K562 (cell line): ENCODE results near the gene SGSM2. TPM values are rescaled to one million over a fixed set of nuclear protein-coding genes. Genes with fewer than 3 reads are reported as not detected.

ENCODE experiments used
- ATAC-seq: fragments of 200-7000 bp; cut with Tn5 transposase; 3 replicates; pipeline ENCODE4 v1.9.1; 2020; ENCODE audit warnings: moderate library complexity
- BruUV-seq: library from RNA; stranded (reverse); fragments of 400-500 nt; replicated peaks from 2 replicates; lab custom pipeline; 2021; lab: Mats Ljungman, UMichigan
- CTCF ChIA-PET: fragments of 300-600 bp; formaldehyde crosslinking; extraction: SDS; loops from one replicate; lab custom pipeline; 2021; ENCODE audit warnings: low intra/inter-chr PET ratio; lab: Yijun Ruan, JAX
- POLR2A ChIA-PET: fragments of 300-600, 350-650 bp; sonication (Branson Sonifier 250); formaldehyde crosslinking; extraction: SDS; loops from one replicate; lab custom pipeline; 2021; ENCODE audit warnings: antibody characterized with exemption, inconsistent platforms; lab: Yijun Ruan, JAX
- DNase-seq, 4 experiments: peaks; one replicate each; pipeline versions ENCODE4 v3.0.0 to v3.0.0-alpha.2; 2011 to 2018; ENCODE audit warnings: low spot score in 3 of 4, mixed read lengths in 3 of 4; ENCODE audit errors: extremely low read depth in 1 of 4
- FAIRE-seq: peaks from 2 replicates; lab custom pipeline; 2011; peaks lifted over from hg19 to GRCh38; lab: Jason Lieb, UNC
- H2AFZ ChIP-seq: 2 replicates; pipeline ENCODE4 v1.6.0; 2011; ENCODE audit warnings: low read depth, low read length, control low read depth, inconsistent platforms
- H3K27ac ChIP-seq: fragments of 200-600 bp; 3 replicates; pipeline ENCODE4 v1.8.0; 2011; ENCODE audit warnings: low read depth, mild to moderate bottlenecking, control low read depth, inconsistent platforms, low read length, moderate library complexity, mixed read lengths; ENCODE audit errors: extremely low read depth
- H3K27me3 ChIP-seq, 2 experiments: fragments of 300-600 bp in 1 of 2; 2 replicates in 1 of 2; 3 replicates in 1 of 2; pipeline versions ENCODE4 v1.6.0 to v1.8.0; 2011; ENCODE audit warnings: inconsistent platforms in 2 of 2, low read length in 2 of 2, mild to moderate bottlenecking in 1 of 2, mixed read lengths in 1 of 2, moderate library complexity in 1 of 2; ENCODE audit not compliant: control insufficient read depth in 2 of 2, insufficient read depth in 2 of 2
- H3K36me3 ChIP-seq: fragments of 300-600 bp; 3 replicates; pipeline ENCODE4 v1.8.0; 2011; ENCODE audit warnings: mild to moderate bottlenecking, low read length, inconsistent platforms; ENCODE audit not compliant: control insufficient read depth, insufficient read depth
- H3K4me1 ChIP-seq, 2 experiments: fragments of 200-600 bp in 1 of 2; replicated peaks in 1 of 2; 2 replicates in 1 of 2; 3 replicates in 1 of 2; pipeline versions ENCODE4 v1.5.1 to v1.8.0; 2011; ENCODE audit warnings: inconsistent platforms in 2 of 2, low read length in 2 of 2, mild to moderate bottlenecking in 1 of 2, mixed read lengths in 1 of 2, moderate library complexity in 1 of 2; ENCODE audit not compliant: control insufficient read depth in 2 of 2, insufficient read depth in 2 of 2
- H3K4me2 ChIP-seq: 2 replicates; pipeline ENCODE4 v1.6.1; 2011; ENCODE audit warnings: low read length, control low read depth, inconsistent platforms, mixed read lengths; ENCODE audit not compliant: insufficient read depth
- H3K4me3 ChIP-seq: fragments of 200-600 bp; sonication (generic), shearing (Covaris generic); 2 replicates; pipeline ENCODE4 v1.5.1; 2016; ENCODE audit warnings: control low read depth, inconsistent platforms
- H3K79me2 ChIP-seq: fragments of 200-600 bp; 3 replicates; pipeline ENCODE4 v1.8.0; 2011; ENCODE audit warnings: low read length, inconsistent platforms; ENCODE audit not compliant: control insufficient read depth, insufficient read depth
- H3K9ac ChIP-seq, 2 experiments: 2 replicates each; pipeline versions ENCODE4 v1.6.0 to v1.6.1; 2011; ENCODE audit warnings: low read depth in 2 of 2, low read length in 2 of 2, control low read depth in 1 of 2, inconsistent platforms in 1 of 2, mild to moderate bottlenecking in 1 of 2, mixed read lengths in 1 of 2; ENCODE audit not compliant: insufficient read depth in 1 of 2
- H3K9me1 ChIP-seq: one replicate; pipeline ENCODE4 v1.6.0; 2011; ENCODE audit warnings: inconsistent platforms, mild to moderate bottlenecking, low read length, moderate library complexity; ENCODE audit not compliant: control insufficient read depth, insufficient read depth
- H3K9me3 ChIP-seq: replicated peaks from 2 replicates; pipeline ENCODE4 v1.5.1; 2011; ENCODE audit warnings: low read depth, low read length, inconsistent platforms; ENCODE audit not compliant: control insufficient read depth, insufficient read depth
- H4K20me1 ChIP-seq: replicated peaks from 2 replicates; pipeline ENCODE4 v1.6.1; 2011; ENCODE audit warnings: low read length, inconsistent platforms, mixed read lengths; ENCODE audit not compliant: control insufficient read depth, insufficient read depth
- CBFA2T3 ChIP-seq: fragments of 450-650 bp; IDR thresholded peaks from 2 replicates; pipeline ENCODE4 v1.6.1; 2017
- CBX5 ChIP-seq: IDR thresholded peaks from 2 replicates; pipeline ENCODE4 v1.6.1; 2014; ENCODE audit warnings: low read depth, borderline replicate concordance
- DPF2 ChIP-seq: fragments of 450-650 bp; IDR thresholded peaks from 2 replicates; pipeline ENCODE4 v1.6.1; 2016
- FOXJ2 ChIP-seq: fragments of 200-800 bp; sonication (Bioruptor generic); IDR thresholded peaks from 2 replicates; pipeline ENCODE4 v1.6.1; 2016; ENCODE audit warnings: missing genetic modification characterization, missing compliant biosample characterization
- KLF6 ChIP-seq: fragments of 250-450 bp; sonication (Bioruptor Pico); IDR thresholded peaks from 2 replicates; pipeline ENCODE4 v1.4.0; 2020; ENCODE audit warnings: mild to moderate bottlenecking, moderate library complexity, borderline replicate concordance
- MED1 ChIP-seq: sonication (generic); formaldehyde crosslinking; IDR thresholded peaks from 2 replicates; pipeline ENCODE4 v1.8.1; 2023; ENCODE audit warnings: missing genetic modification reagents, borderline replicate concordance
- POLR2B ChIP-seq: fragments of 450-650 bp; IDR thresholded peaks from 2 replicates; pipeline ENCODE4 v1.6.1; 2018; ENCODE audit warnings: low read depth; ENCODE audit not compliant: partially characterized antibody
- RBM22 ChIP-seq: fragments of 200-400 bp; formaldehyde crosslinking; IDR thresholded peaks from 2 replicates; pipeline ENCODE4 v1.6.1; 2018; ENCODE audit warnings: low read length, low read depth; ENCODE audit not compliant: poor library complexity, severe bottlenecking
- SRSF7 ChIP-seq: fragments of 200-400 bp; formaldehyde crosslinking; optimal IDR thresholded peaks from 2 replicates; pipeline ENCODE3; 2017; ENCODE audit warnings: mild to moderate bottlenecking, low read depth, low read length
- TCF3 ChIP-seq: sonication (generic); formaldehyde crosslinking; IDR thresholded peaks from 2 replicates; pipeline ENCODE4 v1.4.0; 2020; ENCODE audit warnings: mild to moderate bottlenecking, missing genetic modification reagents
- ZBED1 ChIP-seq: IDR thresholded peaks from 2 replicates; pipeline ENCODE4 v1.6.1; 2014
- ZC3H8 ChIP-seq: fragments of 450-650 bp; IDR thresholded peaks from 2 replicates; pipeline ENCODE4 v1.6.1; 2017
- ZNF589 ChIP-seq: fragments of 200-800 bp; sonication (Bioruptor generic); IDR thresholded peaks from 2 replicates; pipeline ENCODE4 v1.6.1; 2016; ENCODE audit warnings: low read depth, missing genetic modification characterization, missing compliant biosample characterization
- WGBS: fragments of 100-300 bp; shearing (Covaris generic); methylation state at CpG from one replicate; pipeline ENCODE4 v1.1.6; 2016; ENCODE audit warnings: low coverage, mixed read lengths; ENCODE audit not compliant: insufficient coverage; ENCODE audit errors: missing lambda C conversion rate; 5-methylcytosine and 5-hydroxymethylcytosine counted together
- in situ Hi-C: fragments of 300-500 bp; cut with MboI; formaldehyde crosslinking; loops from 4 replicates; pipeline ENCODE4 v1.15.0; 2018; ENCODE audit warnings: inconsistent platforms, mixed read lengths
- intact Hi-C: fragments of 100-400 bp; cut with micrococcal nuclease; formaldehyde crosslinking; loops from 2 replicates; pipeline ENCODE4 v1.14.2; 2022
- polyA plus RNA-seq, 8 experiments: library from polyadenylated mRNA; depleted of rRNA in 4 of 8; stranded (reverse) in 5 of 8; unstranded in 3 of 8; fragments of >200 nt; fragmentation: Nextera tagmentation in 2 of 8; fragmentation: Illumina TruSeq in 1 of 8; extraction: Ambion mirVana in 2 of 8; extraction: Trizol in 1 of 8; gene quantifications; 2 replicates each; pipeline versions ENCODE4 v1.2.1 to v1.2.3, GENCODE V29; 2011 to 2014; ENCODE audit warnings: inconsistent platforms in 1 of 8, missing spikeins in 1 of 8
- total RNA-seq, 7 experiments: library from RNA; depleted of rRNA in 6 of 7; stranded (reverse); fragments of >200 nt in 6 of 7; fragmentation: Illumina TruSeq in 2 of 7; extraction: Trizol in 2 of 7; gene quantifications; 2 replicates each; pipeline versions ENCODE4 v1.2.1 to v1.2.3, GENCODE V29; 2011 to 2021; ENCODE audit warnings: low replicate concordance in 1 of 7
- TF ChIP-seq, protein P1 (sequence below): sonication (generic); formaldehyde crosslinking; IDR thresholded peaks from 2 replicates; pipeline ENCODE4 v1.8.0; 2022; ENCODE audit warnings: mild to moderate bottlenecking, missing genetic modification reagents

SGSM2 gene
- total and polyA plus RNA-seq, 9 of the 15 experiments (the other 6 are each of a cell fraction or from before 2014, with no cell fraction given) = 0.20 to 26.3 (median 14.8) TPM

DNA sequence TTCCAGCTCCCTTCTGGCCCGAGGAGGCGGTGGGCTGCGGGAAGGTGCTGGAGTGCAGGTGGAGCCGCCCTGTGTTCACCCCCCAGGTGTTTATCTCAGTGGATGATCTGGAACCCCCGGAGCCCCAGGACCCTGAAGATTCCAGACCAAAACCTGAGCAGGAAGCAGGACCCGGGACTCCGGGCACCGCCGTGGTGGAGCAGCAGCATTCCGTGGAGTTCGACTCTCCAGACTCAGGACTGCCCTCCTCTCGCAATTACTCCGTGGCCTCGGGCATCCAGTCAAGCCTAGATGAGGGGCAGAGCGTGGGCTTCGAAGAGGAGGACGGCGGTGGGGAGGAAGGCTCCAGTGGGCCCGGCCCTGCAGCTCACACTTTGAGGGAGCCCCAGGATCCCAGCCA lies 38.1 kb downstream of the SGSM2 start:
- Histone ChIP-seq H3K27me3 (no peaks in the 10 kb centered on the region), H3K9ac (peak overlapping the region in 1 of 2 experiments; percentile 7; a peak in 1 of 4 replicates), H3K4me2 (no peak overlapping the region), H2AFZ (no peak overlapping the region), H3K9me1 (no peaks in the 10 kb centered on the region), H3K79me2 (no peaks in the 10 kb centered on the region), H3K27ac (no peak overlapping the region), H4K20me1 (no peaks in the 10 kb centered on the region), H3K9me3 (no peaks in the 10 kb centered on the region)
- FAIRE-seq = no peak
- BruUV-seq = no TSS peak
- POLR2A ChIA-PET = no interaction called here
- in situ Hi-C loops (loop anchor here (5.0 kb wide), 1 partner anchor 37 kb away; no protein-coding TSS in a partner anchor), intact Hi-C loops (no loop called here)
- no peak for ATAC-seq
- no peak for TF ChIP-seq KLF6 (CRISPR knock-in tag)
- no peak for TF ChIP-seq SRSF7
- TF ChIP-seq FOXJ2 = no peak
- TF ChIP-seq RBM22 = no peak
- TF ChIP-seq DPF2 = no peak
- no peak for TF ChIP-seq ZBED1
- TF ChIP-seq CBX5 = no peak
- no peak for TF ChIP-seq ZC3H8
- TF ChIP-seq, all 486 proteins: peak for 0
- Histone ChIP-seq H3K4me3 (no peak overlapping the region), H3K36me3 (no peaks in the 10 kb centered on the region), H3K4me1 (peaks cover 0 to 16% of the 10 kb centered on the region in 2 experiments; a peak in 3 of 5 replicates)
- CTCF ChIA-PET = no interaction called here
- 91% methylated on average over 12 of the region's 19 CpGs for WGBS
- no peak for DNase-seq

DNA sequence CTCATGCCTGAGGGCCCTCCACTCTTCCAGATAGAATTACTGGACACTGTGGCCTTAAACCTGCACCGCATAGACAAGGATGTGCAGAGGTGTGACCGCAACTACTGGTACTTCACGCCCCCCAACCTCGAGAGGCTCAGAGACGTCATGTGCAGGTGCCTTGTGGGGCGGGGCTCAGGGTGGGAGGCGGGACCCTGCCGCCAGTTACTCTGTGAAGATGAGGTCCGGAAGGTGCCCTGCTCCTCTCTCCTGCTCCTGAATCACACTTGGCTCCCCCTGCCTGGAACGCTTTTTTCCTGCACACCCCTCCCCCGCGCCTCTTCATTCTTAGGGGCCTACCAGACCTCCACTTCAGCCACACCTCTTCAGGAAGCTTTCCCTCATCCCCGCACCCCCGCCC lies 38.8 kb downstream of the SGSM2 start:
- Histone ChIP-seq H3K27ac (no peak overlapping the region), H3K4me1 (peaks cover 0 to 20% of the 10 kb centered on the region in 2 experiments; a peak in 3 of 5 replicates), H3K9me3 (no peaks in the 10 kb centered on the region), H3K4me2 (no peak overlapping the region), H3K79me2 (no peaks in the 10 kb centered on the region), H3K4me3 (no peak overlapping the region), H2AFZ (no peak overlapping the region), H3K36me3 (no peaks in the 10 kb centered on the region), H3K9ac (no peak overlapping the region), H3K9me1 (no peaks in the 10 kb centered on the region), H3K27me3 (no peaks in the 10 kb centered on the region), H4K20me1 (no peaks in the 10 kb centered on the region)
- FAIRE-seq (no peak), ATAC-seq (no peak), DNase-seq (no peak)
- CTCF ChIA-PET = no interaction called here
- BruUV-seq = no TSS peak
- in situ Hi-C loops = loop anchor here (5.0 kb wide), 1 partner anchor 36 kb away; no protein-coding TSS in a partner anchor
- intact Hi-C loops = no loop called here
- POLR2A ChIA-PET = interaction anchor here (0.6 kb wide), 1 partner anchor 15 kb away, joined by 3 read pairs; no protein-coding TSS in a partner anchor
- TF ChIP-seq MED1 (CRISPR knock-in tag) (no peak), TCF3 (CRISPR knock-in tag) (no peak), POLR2B (no peak), CBFA2T3 (no peak), ZNF589 (CRISPR knock-in tag) (no peak)
- TF ChIP-seq, protein P1, sequence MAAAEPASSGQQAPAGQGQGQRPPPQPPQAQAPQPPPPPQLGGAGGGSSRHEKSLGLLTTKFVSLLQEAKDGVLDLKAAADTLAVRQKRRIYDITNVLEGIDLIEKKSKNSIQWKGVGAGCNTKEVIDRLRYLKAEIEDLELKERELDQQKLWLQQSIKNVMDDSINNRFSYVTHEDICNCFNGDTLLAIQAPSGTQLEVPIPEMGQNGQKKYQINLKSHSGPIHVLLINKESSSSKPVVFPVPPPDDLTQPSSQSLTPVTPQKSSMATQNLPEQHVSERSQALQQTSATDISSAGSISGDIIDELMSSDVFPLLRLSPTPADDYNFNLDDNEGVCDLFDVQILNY = no peak
- TF ChIP-seq, all 486 proteins: peak for 0
- 95% methylated on average over 8 of the region's 14 CpGs for WGBS
